Spleen (tissue), 11 donors: Measurements from ENCODE around the gene MAU2. TPM values are rescaled to one million over a fixed set of nuclear protein-coding genes. Genes with fewer than 3 reads are reported as not detected.
"Not testable (repeated sequence)": the region's sequence is repeated elsewhere in the genome, so short reads cannot be mapped to it uniquely, and the experiment has no call there.

Source experiments
- DNase-seq: peaks from one replicate; pipeline ENCODE4 v3.0.0-alpha.2; 2020
- H3K27ac ChIP-seq, 8 donors: fragments of 200-600 bp; sonication (generic) in 7 of 8; 1 replicate in 4 of 8; 2 replicates in 4 of 8; pipeline versions ENCODE4 v1.5.0 to v1.8.0; 2016 to 2021; ENCODE audit warnings: inconsistent platforms in 4 of 8, mild to moderate bottlenecking in 4 of 8, moderate library complexity in 1 of 8
- H3K27me3 ChIP-seq, 7 donors: fragments of 200-600 bp; sonication (generic) in 6 of 7; replicated peaks in 1 of 7; 1 replicate in 4 of 7; 2 replicates in 3 of 7; pipeline versions ENCODE4 v1.5.0 to v1.8.0; 2016 to 2021; ENCODE audit warnings: inconsistent platforms in 3 of 7, mild to moderate bottlenecking in 1 of 7
- H3K36me3 ChIP-seq, 6 donors: fragments of 200-600 bp; sonication (generic) in 5 of 6; 1 replicate in 4 of 6; 2 replicates in 2 of 6; pipeline versions ENCODE4 v1.5.0 to v1.8.0; 2016 to 2021; ENCODE audit warnings: inconsistent platforms in 2 of 6
- H3K4me1 ChIP-seq, 6 donors: fragments of 200-600 bp; sonication (generic) in 5 of 6; 1 replicate in 3 of 6; 2 replicates in 3 of 6; pipeline versions ENCODE4 v1.5.0 to v1.8.0; 2016 to 2021; ENCODE audit warnings: inconsistent platforms in 3 of 6
- H3K4me3 ChIP-seq, 8 donors: fragments of 200-600 bp; sonication (generic) in 7 of 8; 1 replicate in 4 of 8; 2 replicates in 4 of 8; pipeline versions ENCODE4 v1.5.0 to v1.8.0; 2016 to 2021; ENCODE audit warnings: inconsistent platforms in 4 of 8, mild to moderate bottlenecking in 4 of 8, moderate library complexity in 2 of 8
- H3K9me3 ChIP-seq, 8 donors: fragments of 200-600 bp; sonication (generic) in 7 of 8; 1 replicate in 4 of 8; 2 replicates in 4 of 8; pipeline versions ENCODE4 v1.5.0 to v1.8.0; 2016 to 2021; ENCODE audit warnings: inconsistent platforms in 4 of 8
- CTCF ChIP-seq, 11 experiments: fragments of 200-600 bp in 7 of 11; fragments of 450-650 bp in 4 of 11; sonication (generic) in 4 of 11; IDR thresholded peaks in 8 of 11; conservative IDR thresholded peaks in 3 of 11; 1 replicate in 7 of 11; 2 replicates in 4 of 11; pipeline versions ENCODE4 v1.4.0 to v1.8.0; 2016 to 2021; ENCODE audit warnings: antibody characterized with exemption in 11 of 11, inconsistent platforms in 4 of 11, mild to moderate bottlenecking in 1 of 11
- POLR2A ChIP-seq, 3 donors: fragments of 450-650 bp; IDR thresholded peaks; one replicate each; pipeline ENCODE4 v1.5.1; 2017; ENCODE audit warnings: antibody characterized with exemption in 3 of 3, mild to moderate bottlenecking in 1 of 3
- POLR2AphosphoS5 ChIP-seq, 3 donors: sonication (generic); formaldehyde crosslinking; IDR thresholded peaks; one replicate each; pipeline ENCODE4 v1.5.1; 2017; ENCODE audit warnings: antibody characterized with exemption in 3 of 3
- WGBS, 5 donors: extraction: QIAGEN DNeasy Blood & Tissue Kit in 3 of 5; methylation state at CpG; one replicate each; pipeline versions ENCODE4 v1.1.5 to v1.1.7; 2013 to 2018; 5-methylcytosine and 5-hydroxymethylcytosine counted together
- intact Hi-C: fragments of 100-400 bp; cut with DNase I; formaldehyde crosslinking; loops from one replicate; pipeline ENCODE4 v1.15.0; 2023; ENCODE audit warnings: low total_unique reads
- polyA plus RNA-seq, 3 donors: library from polyadenylated mRNA; stranded (reverse); fragments of 200-250 nt; gene quantifications; one replicate each; pipeline ENCODE4 v1.2.1, GENCODE V29; 2013
- total RNA-seq, 7 donors: library from RNA; depleted of rRNA in 3 of 7; stranded (reverse); fragments of >200 nt in 3 of 7; fragmentation: NEBNext Ultra II Directional in 4 of 7; extraction: Animal tissue kit (Norgen Biotek cat#: 25700) in 4 of 7; gene quantifications; one replicate each; pipeline versions ENCODE4 v1.1.0 to v1.2.1, GENCODE V29; 2016 to 2021
- donor health status: healthy with polysubstance abuse.
- donor health status: DM: no; HTN: no; CAD: no; lungs with moderate emphysema.
- donor health status: DM: no; HTN: no; CAD: no.
- donor health status: Bipolar disorder and iron deficiency.
- donor health status: healthy.
- donor health status: DM: no; HTN: no; CAD: no.
- donor health status: DM: yes; HTN: yes; CAD: no.

Gene MAU2
- total and polyA plus RNA-seq, 10 donors: 12.0 to 133 (median 95.1) TPM

- peak; percentile 90 for DNase-seq
- Histone ChIP-seq H3K4me1 (peaks cover 15 to 68% (median 31%) of the 10 kb centered on the region in 6 donors), H3K36me3 (no peaks in the 10 kb centered on the region), H3K9me3 (no peaks in the 10 kb centered on the region), H3K27me3 (no peaks in the 10 kb centered on the region), H3K27ac (peak overlapping the region; percentile 82 to 93 (median 91)), H3K4me3 (peak overlapping the region in 2 of 8 donors; percentile 7 to 52)
- 25 to 32% (median 29%) methylated on average over 8 of the region's 8 CpGs for WGBS, 5 donors
- intact Hi-C loops: no loop called here
- TF ChIP-seq POLR2A (IDR thresholded peaks at IDR 0.05): peak in 1 of 3 donors; percentile 30
- peak in 2 of 3 donors; percentile 77 to 82 for TF ChIP-seq POLR2AphosphoS5 (IDR thresholded peaks at IDR 0.05)
- no peak for TF ChIP-seq CTCF (IDR thresholded peaks at IDR 0.05 in 8 of 11, conservative IDR thresholded peaks at IDR 0.05 in 3 of 11)
These were observed 52.2 kb downstream of the MAU2 start for GRCh38 chr19:19372656-19373416.

GRCh38 chr19:19379527-19379926 lies 58.9 kb downstream of the MAU2 start:
- intact Hi-C loops: no loop called here
- no peak overlapping the region for H3K27ac ChIP-seq
- no peak for DNase-seq
- peaks cover 11 to 77% (median 37%) of the 10 kb centered on the region in 6 donors for H3K4me1 ChIP-seq
- no peaks in the 10 kb centered on the region for H3K27me3 ChIP-seq
- H3K9me3 ChIP-seq: no peaks in the 10 kb centered on the region
- no peaks in the 10 kb centered on the region for H3K36me3 ChIP-seq
- 87 to 97% (median 90%) methylated on average over 2 of the region's 2 CpGs for WGBS, 5 donors
- no peak for TF ChIP-seq POLR2A (IDR thresholded peaks at IDR 0.05)
- no peak for TF ChIP-seq POLR2AphosphoS5 (IDR thresholded peaks at IDR 0.05)
- no peak for TF ChIP-seq CTCF (IDR thresholded peaks at IDR 0.05 in 8 of 11, conservative IDR thresholded peaks at IDR 0.05 in 3 of 11)
- H3K4me3 ChIP-seq: no peak overlapping the region

- H3K27ac ChIP-seq, intact Hi-C loops, H3K9me3 ChIP-seq, H3K27me3 ChIP-seq, H3K36me3 ChIP-seq, H3K4me3 ChIP-seq: not testable (repeated sequence)
- peaks cover 15 to 75% (median 40%) of the 10 kb centered on the region in 6 donors for H3K4me1 ChIP-seq
- WGBS, 5 donors: 94 to 97% (median 96%) methylated on average over 12 of the region's 12 CpGs
- peak; percentile 41 for DNase-seq
These were observed 59.7 kb downstream of the MAU2 start for GRCh38 chr19:19380316-19380715.

GRCh38 chr19:19381007-19381926 lies 60.6 kb downstream of the MAU2 start:
- Histone ChIP-seq H3K27ac (peak overlapping the region in 2 of 8 donors; percentile 19 to 20), H3K27me3 (no peaks in the 10 kb centered on the region), H3K4me1 (peaks cover 15 to 69% (median 39%) of the 10 kb centered on the region in 6 donors), H3K4me3 (no peak overlapping the region), H3K9me3 (no peaks in the 10 kb centered on the region), H3K36me3 (no peaks in the 10 kb centered on the region)
- DNase-seq: peak; percentile 54
- intact Hi-C loops: no loop called here
- no peak for TF ChIP-seq POLR2A (IDR thresholded peaks at IDR 0.05)
- no peak for TF ChIP-seq CTCF (IDR thresholded peaks at IDR 0.05 in 8 of 11, conservative IDR thresholded peaks at IDR 0.05 in 3 of 11)
- no peak for TF ChIP-seq POLR2AphosphoS5 (IDR thresholded peaks at IDR 0.05)
- 79 to 92% (median 84%) methylated on average over 9 to 11 of the region's 11 CpGs for WGBS, 5 donors
